Gastroesophageal sphincter (tissue), 4 donors: ENCODE measurements around the gene PLG. TPM values are rescaled to one million over a fixed set of nuclear protein-coding genes. Genes with fewer than 3 reads are reported as not detected.
"Not testable (repeated sequence)": the region's sequence is repeated elsewhere in the genome, so short reads cannot be mapped to it uniquely, and the experiment has no call there.

Experiments used
- ATAC-seq: fragments of 150-250 bp; one replicate; pipeline ENCODE4 v1.9.1; 2016; ENCODE audit warnings: mild to moderate bottlenecking, moderate library complexity
- H3K27ac ChIP-seq, 4 donors: fragments of 200-600 bp; sonication (generic) in 3 of 4; 1 replicate in 3 of 4; 2 replicates in 1 of 4; pipeline ENCODE4 v1.5.1; 2016 to 2019
- H3K27me3 ChIP-seq: fragments of 200-600 bp; sonication (generic); one replicate; pipeline ENCODE4 v1.5.1; 2019
- H3K36me3 ChIP-seq, 2 donors: fragments of 200-600 bp; sonication (generic); one replicate each; pipeline ENCODE4 v1.5.1; 2019; ENCODE audit warnings: control low read depth in 1 of 2
- H3K4me1 ChIP-seq, 3 donors: fragments of 200-600 bp; sonication (generic); 1 replicate in 2 of 3; 2 replicates in 1 of 3; pipeline ENCODE4 v1.5.1; 2016 to 2019; ENCODE audit warnings: control low read depth in 2 of 3
- H3K4me3 ChIP-seq, 2 donors: fragments of 200-600 bp; sonication (generic); one replicate each; pipeline ENCODE4 v1.5.1; 2019; ENCODE audit warnings: mild to moderate bottlenecking in 1 of 2, moderate library complexity in 1 of 2
- H3K9me3 ChIP-seq, 3 donors: fragments of 200-600 bp; sonication (generic); one replicate each; pipeline ENCODE4 v1.5.1; 2017 to 2019; ENCODE audit warnings: control low read depth in 2 of 3
- CTCF ChIP-seq, 4 experiments: fragments of 200-600 bp in 2 of 4; fragments of 450-650 bp in 2 of 4; sonication (generic) in 1 of 4; IDR thresholded peaks; one replicate each; pipeline ENCODE4 v1.5.1; 2017 to 2019; ENCODE audit warnings: antibody characterized with exemption in 4 of 4, mild to moderate bottlenecking in 2 of 4, moderate library complexity in 2 of 4
- EP300 ChIP-seq: sonication (generic); formaldehyde crosslinking; IDR thresholded peaks from one replicate; pipeline ENCODE4 v1.6.1; 2017; ENCODE audit warnings: antibody characterized with exemption, mild to moderate bottlenecking
- POLR2A ChIP-seq, 2 donors: fragments of 450-650 bp; IDR thresholded peaks; one replicate each; pipeline ENCODE4 v1.6.1; 2017; ENCODE audit warnings: antibody characterized with exemption in 2 of 2, mild to moderate bottlenecking in 2 of 2, moderate library complexity in 1 of 2
- POLR2AphosphoS5 ChIP-seq: sonication (generic); formaldehyde crosslinking; IDR thresholded peaks from one replicate; pipeline ENCODE4 v1.6.1; 2017; ENCODE audit warnings: antibody characterized with exemption
- WGBS, 2 donors: methylation state at CpG; one replicate each; pipeline ENCODE4 v1.1.5; 2018; ENCODE audit warnings: low coverage in 1 of 2; 5-methylcytosine and 5-hydroxymethylcytosine counted together
- total RNA-seq, 4 donors: library from RNA; depleted of rRNA; stranded (reverse); fragments of >200 nt; gene quantifications; one replicate each; pipeline ENCODE4 v1.1.0, GENCODE V29; 2016

PLG gene
- total RNA-seq, 4 donors from 2014 or later, result not detected

DNA sequence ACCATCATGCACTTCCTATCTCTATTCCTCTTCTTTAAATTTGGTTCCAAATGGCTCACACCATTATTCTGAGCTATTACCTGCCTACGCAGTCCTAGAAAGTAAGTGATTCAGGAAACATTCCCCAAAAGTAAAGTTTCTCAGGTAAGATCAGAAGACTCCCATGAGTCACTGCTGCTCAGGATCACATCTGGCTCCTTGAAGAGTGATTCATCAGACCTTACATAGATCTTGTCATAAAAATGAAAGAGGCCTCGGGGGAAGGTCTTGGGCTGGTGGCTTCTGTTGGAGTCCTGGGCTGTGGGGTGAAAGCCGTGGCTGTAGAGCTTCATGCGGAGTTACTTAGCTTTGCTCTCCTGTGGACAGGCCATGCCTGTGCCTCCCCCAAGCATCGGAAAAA is 35.9 kb downstream of the PLG start:
- Histone ChIP-seq H3K4me3 (no peak overlapping the region), H3K36me3 (no peaks in the 10 kb centered on the region), H3K9me3 (peaks cover 0 to 8% (median 0%) of the 10 kb centered on the region in 3 donors), H3K27ac (no peak overlapping the region), H3K4me1 (no peaks in the 10 kb centered on the region), H3K27me3 (no peaks in the 10 kb centered on the region)
- 60 to 94% methylated on average over 1 to 5 of the region's 5 CpGs for WGBS, 2 donors
- ATAC-seq, result no peak
- TF ChIP-seq POLR2A (IDR thresholded peaks at IDR 0.05) (no peak), CTCF (IDR thresholded peaks at IDR 0.05) (no peak), POLR2AphosphoS5 (no peak), EP300 (no peak)

- WGBS, 2 donors, result 81 to 90% methylated on average over 4 of the region's 6 CpGs
- H3K36me3 ChIP-seq, result no peaks in the 10 kb centered on the region
- TF ChIP-seq POLR2A (IDR thresholded peaks at IDR 0.05) (no peak), EP300 (no peak), POLR2AphosphoS5 (no peak), CTCF (IDR thresholded peaks at IDR 0.05) (no peak)
- H3K27ac ChIP-seq, result no peak overlapping the region
- no peaks in the 10 kb centered on the region for H3K4me1 ChIP-seq
- no peaks in the 10 kb centered on the region for H3K27me3 ChIP-seq
- no peak for ATAC-seq
- H3K9me3 ChIP-seq, result peaks cover 0 to 15% (median 0%) of the 10 kb centered on the region in 3 donors
- H3K4me3 ChIP-seq, result no peak overlapping the region
Measured at GRCh38 chr6:160739955-160740354, 37.9 kb downstream of the PLG start.

DNA sequence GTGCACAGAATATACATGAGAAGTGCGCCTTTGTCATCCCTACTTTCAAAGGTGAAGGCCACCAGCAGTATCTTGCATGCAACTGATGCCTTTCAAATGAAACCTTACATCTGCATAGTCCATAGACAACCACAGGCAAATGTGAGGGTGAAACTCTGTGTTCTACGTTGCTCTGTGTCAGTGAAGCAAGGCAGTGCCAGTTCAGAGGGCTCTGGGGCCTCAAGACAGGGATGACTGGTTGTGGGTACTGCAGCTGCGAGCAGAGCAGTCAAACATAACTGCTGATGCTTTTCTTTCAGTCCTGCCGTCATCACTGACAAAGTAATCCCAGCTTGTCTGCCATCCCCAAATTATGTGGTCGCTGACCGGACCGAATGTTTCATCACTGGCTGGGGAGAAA is 39.0 kb downstream of the PLG start:
- not testable (repeated sequence) for H3K27me3 ChIP-seq, H3K27ac ChIP-seq, H3K4me3 ChIP-seq, H3K36me3 ChIP-seq, ATAC-seq, H3K4me1 ChIP-seq
- WGBS, 2 donors, result 97 to 100% methylated on average over 2 to 5 of the region's 7 CpGs
- H3K9me3 ChIP-seq, result peaks cover 0 to 24% (median 0%) of the 10 kb centered on the region in 3 donors

- H3K4me3 ChIP-seq, result no peak overlapping the region
- H3K36me3 ChIP-seq, result no peaks in the 10 kb centered on the region
- no peak for ATAC-seq
- peaks cover 0 to 34% (median 0%) of the 10 kb centered on the region in 3 donors for H3K9me3 ChIP-seq
- H3K4me1 ChIP-seq, result no peaks in the 10 kb centered on the region
- no peaks in the 10 kb centered on the region for H3K27me3 ChIP-seq
- TF ChIP-seq POLR2A (IDR thresholded peaks at IDR 0.05) (no peak), POLR2AphosphoS5 (no peak)
- no peak overlapping the region for H3K27ac ChIP-seq
- 74 to 100% methylated on average over 1 to 2 of the region's 2 CpGs for WGBS, 2 donors
Measured at GRCh38 chr6:160742090-160742489, 40.0 kb downstream of the PLG start.

GRCh38 chr6:160750276-160750689 is 48.2 kb downstream of the PLG start:
- H3K9me3 ChIP-seq, result peaks cover 0 to 19% (median 0%) of the 10 kb centered on the region in 3 donors
- ATAC-seq, result no peak
- H3K27ac ChIP-seq, result no peak overlapping the region
- no peaks in the 10 kb centered on the region for H3K4me1 ChIP-seq
- WGBS, 2 donors, result 25 to 45% methylated on average over 2 to 5 of the region's 5 CpGs
- H3K36me3 ChIP-seq, result no peaks in the 10 kb centered on the region
- TF ChIP-seq POLR2AphosphoS5 (no peak), CTCF (IDR thresholded peaks at IDR 0.05) (no peak), POLR2A (IDR thresholded peaks at IDR 0.05) (no peak), EP300 (no peak)
- H3K27me3 ChIP-seq, result peaks cover 36% of the 10 kb centered on the region
- H3K4me3 ChIP-seq, result no peak overlapping the region

- 12 to 19% methylated on average over 3 to 4 of the region's 4 CpGs for WGBS, 2 donors
- H3K27me3 ChIP-seq, result peaks cover 49% of the 10 kb centered on the region
- not testable (repeated sequence) for H3K4me3 ChIP-seq, H3K36me3 ChIP-seq, H3K27ac ChIP-seq, H3K9me3 ChIP-seq, ATAC-seq, H3K4me1 ChIP-seq
Measured at GRCh38 chr6:160753211-160753610, 51.2 kb downstream of the PLG start.

DNA sequence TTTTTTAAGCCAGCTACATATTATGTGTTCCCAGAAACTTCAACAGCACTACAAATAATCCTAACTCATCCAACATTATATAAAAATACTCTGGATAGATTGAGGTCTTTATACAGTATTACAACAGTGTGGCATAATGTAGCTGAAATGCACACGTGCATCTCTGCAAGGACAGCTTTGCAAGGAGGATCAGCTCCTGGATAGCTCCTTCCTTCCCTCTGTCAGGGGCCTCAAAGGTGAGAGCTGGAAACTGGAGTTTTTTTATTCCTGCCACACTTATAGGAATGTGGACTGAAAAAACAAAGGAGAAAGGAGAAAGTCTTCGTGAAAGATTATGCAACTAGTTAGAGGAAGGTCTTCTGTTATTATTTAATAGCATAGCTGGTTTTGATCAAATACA is 53.1 kb downstream of the PLG start:
- no peak for TF ChIP-seq POLR2A (IDR thresholded peaks at IDR 0.05)
- TF ChIP-seq POLR2AphosphoS5, result no peak
- TF ChIP-seq CTCF (IDR thresholded peaks at IDR 0.05), result no peak
- TF ChIP-seq EP300, result no peak

More for the DNA sequence above, 53.1 kb downstream of the PLG start:
- Histone ChIP-seq H3K27ac (no peak overlapping the region), H3K4me1 (no peaks in the 10 kb centered on the region), H3K36me3 (no peaks in the 10 kb centered on the region), H3K27me3 (peaks cover 36% of the 10 kb centered on the region), H3K4me3 (no peak overlapping the region), H3K9me3 (peaks cover 0 to 5% (median 0%) of the 10 kb centered on the region in 3 donors)
- no peak for ATAC-seq
- 31 to 34% methylated on average over 2 of the region's 2 CpGs for WGBS, 2 donors
